Measurements from ENCODE around the gene GPX4.
"Not testable (repeated sequence)": the region's sequence is repeated elsewhere in the genome, so short reads cannot be mapped to it uniquely, and the experiment has no call there.

GPX4 gene

GRCh38 chr19:1117654-1118053 is 13.9 kb downstream of the GPX4 start:
- DNase-seq, result no peak

GRCh38 chr19:1118999-1119398 is 15.2 kb downstream of the GPX4 start:
- DNase-seq, result no peak

DNA sequence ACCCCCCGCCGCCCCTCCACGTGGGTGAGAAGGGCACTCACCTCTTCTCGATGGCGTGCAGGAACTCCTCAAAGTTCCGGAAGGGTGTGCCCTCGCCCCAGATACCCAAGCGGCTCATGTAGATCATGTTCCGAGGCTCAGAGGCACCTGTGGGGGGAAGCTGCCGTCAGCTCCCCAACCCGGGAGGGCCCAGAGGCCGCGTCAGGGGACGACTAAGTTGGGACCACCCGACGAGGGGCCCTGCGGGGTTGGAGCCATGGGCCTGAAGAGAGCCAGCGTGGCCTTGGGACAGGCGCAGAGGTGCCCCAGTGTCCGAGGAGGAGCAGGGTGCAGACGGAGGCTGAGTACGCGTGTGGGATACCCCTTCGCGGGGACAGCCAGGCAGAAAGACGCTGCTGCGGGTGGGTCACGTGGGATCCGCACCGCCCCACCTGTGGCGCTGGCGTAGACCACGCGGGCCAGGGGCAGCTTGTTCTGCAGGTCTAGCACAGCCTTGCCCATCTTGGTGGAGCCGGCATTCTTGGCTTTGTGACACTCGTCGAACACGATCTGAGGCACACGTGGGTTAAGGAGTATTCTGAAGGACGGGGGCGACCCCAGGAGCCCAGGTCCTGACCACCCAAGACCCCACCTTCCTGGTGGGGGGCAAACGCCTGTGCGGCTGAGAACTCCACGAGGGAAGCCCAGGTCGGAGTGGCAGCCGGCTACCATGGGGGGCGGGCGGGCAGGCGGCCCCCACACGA is 15.9 kb downstream of the GPX4 start:
- DNase-seq, result no peak

DNA sequence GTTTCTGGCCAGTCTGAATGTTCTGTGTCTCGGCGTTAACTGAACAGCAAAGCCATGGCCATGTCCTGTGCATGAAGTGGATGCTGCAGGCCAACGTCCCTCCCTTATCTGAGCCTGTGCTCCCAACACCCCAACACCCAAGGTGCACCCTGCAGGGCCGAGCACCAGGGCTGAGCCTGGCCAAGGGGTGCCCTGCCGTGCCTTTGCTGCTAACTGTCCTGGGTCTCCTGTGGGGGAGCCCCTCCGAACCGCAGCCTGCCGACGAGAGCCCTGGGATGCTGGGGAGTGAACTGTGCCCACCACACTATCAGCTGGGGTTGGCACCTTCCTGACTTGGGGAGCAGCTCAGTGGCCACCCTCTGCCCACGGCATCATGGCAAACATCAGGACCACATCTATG is 17.6 kb downstream of the GPX4 start:
- no peak for DNase-seq

DNA sequence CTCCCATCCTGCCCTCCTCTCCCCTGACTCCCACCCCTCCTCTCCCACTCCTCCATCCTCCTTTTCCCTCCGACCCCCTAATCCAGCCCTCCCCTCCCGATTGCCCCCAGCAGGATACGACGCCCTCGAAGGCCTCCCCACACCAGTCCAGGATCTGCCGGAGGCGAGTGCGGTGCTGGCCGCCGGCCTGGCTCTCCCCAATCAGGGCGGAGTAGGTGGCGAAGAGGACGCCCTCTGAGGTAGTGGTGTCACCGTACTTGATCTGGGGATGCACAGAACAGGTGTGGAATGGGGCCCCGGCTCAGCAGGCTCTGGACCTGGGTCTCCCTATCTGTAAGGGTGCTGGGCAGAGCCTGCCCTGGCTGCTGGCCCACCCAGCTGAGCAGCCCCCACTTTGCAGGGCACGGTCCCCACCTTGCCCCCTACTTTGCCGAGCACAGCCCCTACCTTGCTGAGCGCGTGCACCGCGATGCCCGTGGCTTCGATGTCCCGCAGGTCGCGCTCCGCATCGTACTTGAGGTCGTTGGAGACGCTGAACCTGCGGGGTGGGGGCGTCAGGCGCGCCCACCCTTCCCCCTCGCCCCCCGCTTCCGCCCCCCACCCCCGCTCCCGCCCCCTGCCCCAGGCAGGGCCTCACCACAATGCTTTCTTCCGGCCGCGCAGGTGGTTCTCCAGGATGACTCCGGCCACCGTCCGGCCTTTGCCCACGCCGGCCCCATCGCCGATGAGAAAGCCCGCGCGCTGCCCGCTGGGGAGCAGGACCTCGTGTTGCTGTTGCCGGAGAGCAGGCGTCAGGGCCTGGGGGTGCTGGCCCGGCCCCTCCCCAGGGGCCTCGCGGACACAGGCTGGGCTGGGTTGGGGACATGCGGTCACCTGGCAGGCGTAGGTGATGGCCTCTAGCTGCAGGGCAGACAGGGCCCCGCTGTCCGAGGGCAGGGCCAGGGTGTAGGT is 18.5 kb downstream of the GPX4 start:
- DNase-seq, result no peak

GRCh38 chr19:1122972-1123363 is 19.2 kb downstream of the GPX4 start:
- DNase-seq, result no peak

- no peak for DNase-seq
These were observed 19.6 kb downstream of the GPX4 start for GRCh38 chr19:1123381-1123780.

DNA sequence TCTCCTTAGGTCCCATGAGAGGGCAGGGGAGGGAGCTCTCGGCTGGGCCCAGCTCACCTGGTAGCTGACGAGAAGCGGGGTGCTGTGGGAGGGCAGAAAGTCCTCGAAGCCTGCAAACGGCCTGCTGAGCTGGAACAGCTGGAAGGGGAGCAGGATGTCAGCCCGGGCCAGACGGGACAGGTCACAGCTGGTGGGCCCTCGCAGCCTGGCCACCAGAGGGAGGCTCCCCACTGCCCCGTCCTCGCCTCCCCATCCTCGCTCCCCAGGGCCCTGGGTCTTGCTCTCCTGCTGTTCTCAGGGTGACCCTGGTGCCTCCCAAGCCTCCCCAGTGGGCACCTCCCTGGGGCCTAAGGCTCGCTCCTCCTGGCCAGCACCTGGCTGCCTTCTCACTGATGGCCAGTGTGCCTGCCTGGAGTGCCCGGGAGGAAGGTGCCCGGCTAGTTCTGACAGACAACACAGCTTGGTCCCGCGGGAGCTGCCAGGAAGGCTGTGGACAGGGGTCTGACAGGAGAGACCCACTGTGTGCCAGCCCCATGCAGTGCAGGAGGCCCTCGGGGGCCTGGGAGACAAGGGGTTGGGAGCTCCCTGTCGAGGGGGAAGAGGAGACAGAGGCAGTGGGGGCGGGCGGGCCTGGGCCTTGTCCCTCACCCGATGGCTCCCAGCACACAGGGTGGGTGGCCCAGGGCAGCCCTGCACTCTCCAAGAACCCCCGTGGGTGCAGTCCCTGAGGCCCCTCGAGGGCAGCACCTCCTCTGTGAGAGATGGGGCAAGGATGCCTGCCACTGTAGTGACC is 20.3 kb downstream of the GPX4 start:
- DNase-seq, result no peak

GRCh38 chr19:1125601-1126467 is 22.0 kb downstream of the GPX4 start:
- no peak for DNase-seq

DNA sequence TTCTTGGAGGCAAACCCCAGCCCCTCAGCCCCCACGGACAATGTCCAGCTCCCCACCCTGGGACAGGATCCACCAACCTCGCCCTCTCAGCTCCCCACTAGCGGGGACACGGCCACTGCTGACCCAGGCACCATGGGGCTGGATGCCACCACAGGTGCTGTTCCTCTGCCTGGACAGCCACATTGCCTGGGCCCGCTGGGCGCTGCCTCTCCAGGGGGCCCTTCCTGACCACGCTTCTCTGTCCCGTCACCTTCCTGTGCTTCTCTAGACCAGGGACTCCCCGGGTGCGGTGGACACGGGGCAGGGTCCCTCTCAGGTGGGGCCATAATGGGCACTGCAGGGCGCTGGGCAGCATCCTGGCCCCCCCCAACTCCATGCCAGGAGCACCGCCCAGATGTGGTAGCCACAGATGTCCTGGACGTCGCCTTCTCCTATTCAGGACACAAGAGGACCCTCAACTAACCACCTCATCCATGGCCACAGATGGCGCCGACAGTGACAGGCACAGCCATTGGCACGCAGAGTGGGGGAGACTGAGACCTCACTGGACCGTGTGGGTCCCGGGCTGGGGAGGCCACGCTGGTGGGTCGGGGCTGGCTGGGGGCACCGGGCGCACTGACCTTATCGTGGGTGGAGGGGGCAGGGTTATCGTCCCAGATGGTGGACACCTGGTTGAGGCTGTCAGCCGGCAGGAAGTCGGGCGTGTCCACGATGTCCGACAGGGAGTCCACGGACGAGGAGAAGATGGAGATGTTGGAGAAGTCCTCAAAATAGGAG is 23.4 kb downstream of the GPX4 start:
- DNase-seq, result no peak

GRCh38 chr19:1128106-1128505 is 24.3 kb downstream of the GPX4 start:
- DNase-seq, result no peak

- DNase-seq, result not testable (repeated sequence)
These were observed 25.3 kb downstream of the GPX4 start for GRCh38 chr19:1129084-1129483.

DNA sequence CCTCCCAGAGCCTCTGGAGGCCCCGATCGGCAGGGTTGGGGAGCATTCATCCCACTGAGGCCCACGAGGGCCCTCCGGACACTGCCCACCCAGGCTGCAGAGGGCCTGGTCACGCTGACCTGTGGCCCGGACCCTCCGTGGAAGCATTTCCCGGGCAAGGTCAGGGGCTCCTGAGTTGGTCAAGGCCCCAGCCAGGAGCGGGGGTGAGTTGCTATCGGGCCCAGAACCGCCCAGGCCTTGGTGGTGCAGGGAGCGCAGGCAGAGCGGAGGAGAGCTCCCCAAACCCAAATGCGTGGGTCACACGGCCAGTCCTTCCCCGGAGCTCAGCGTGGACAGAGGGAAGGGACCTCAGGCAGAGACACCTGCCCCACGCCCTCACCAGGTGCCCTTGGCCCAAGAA is 25.7 kb downstream of the GPX4 start:
- DNase-seq, result no peak

- no peak for DNase-seq
These were observed 27.2 kb downstream of the GPX4 start for GRCh38 chr19:1130771-1131717.

DNA sequence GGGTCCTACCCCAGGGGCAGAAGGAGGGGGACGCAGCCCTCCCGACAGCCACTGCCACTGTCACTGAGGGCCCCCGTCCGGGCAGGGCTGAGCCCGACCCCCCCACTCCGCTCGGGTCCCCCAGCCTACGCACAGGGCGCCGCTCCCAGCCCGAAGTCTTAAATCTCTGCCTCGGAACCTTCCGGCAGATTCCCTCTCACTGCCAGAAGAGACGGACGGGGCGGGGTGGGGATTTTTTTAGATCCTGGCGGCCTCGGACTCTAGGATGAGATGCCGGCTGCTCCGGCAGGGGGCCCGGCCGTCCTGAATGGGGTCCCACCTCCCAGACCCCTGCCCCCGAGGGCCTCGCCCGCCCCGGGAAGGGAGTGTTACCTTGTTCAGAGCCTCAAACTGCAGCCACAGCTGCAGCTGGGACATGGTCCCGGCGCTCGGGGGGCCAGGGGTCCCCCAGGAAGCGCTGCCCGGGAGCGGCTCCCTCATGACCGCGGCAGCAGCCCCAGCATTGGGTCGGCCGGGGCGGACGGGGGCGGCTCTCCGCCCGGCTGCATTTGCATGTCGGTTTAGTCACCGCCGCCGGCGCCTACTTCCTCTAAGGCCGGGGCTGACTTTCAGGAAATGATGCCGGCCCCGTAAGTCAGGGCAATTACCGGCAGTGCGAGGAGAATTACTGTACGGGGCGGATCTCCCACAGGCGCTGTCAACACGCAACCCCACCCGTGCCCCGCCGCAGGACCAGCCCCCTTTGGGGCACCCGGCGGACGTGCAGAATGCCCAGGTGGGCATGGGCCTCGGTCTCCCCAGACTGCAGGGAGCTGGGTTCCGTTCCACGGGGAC is 28.1 kb downstream of the GPX4 start:
- DNase-seq, result peak; percentile 78

GRCh38 chr19:1132552-1133383 is 29.0 kb downstream of the GPX4 start:
- no peak for DNase-seq

- no peak for DNase-seq
These were observed 29.7 kb downstream of the GPX4 start for GRCh38 chr19:1133471-1133929.

GRCh38 chr19:1134431-1134830 is 30.6 kb downstream of the GPX4 start:
- DNase-seq, result no peak
